ENCODE measurements around the gene TMEM25. TPM values are rescaled to one million over a fixed set of nuclear protein-coding genes. Genes with fewer than 3 reads are reported as not detected.
"Not testable (repeated sequence)": the region's sequence is repeated elsewhere in the genome, so short reads cannot be mapped to it uniquely, and the experiment has no call there.

Gene TMEM25
- total RNA-seq, 3 donors from 2014 or later = 10.1 to 13.8 (median 12.9) TPM

DNA sequence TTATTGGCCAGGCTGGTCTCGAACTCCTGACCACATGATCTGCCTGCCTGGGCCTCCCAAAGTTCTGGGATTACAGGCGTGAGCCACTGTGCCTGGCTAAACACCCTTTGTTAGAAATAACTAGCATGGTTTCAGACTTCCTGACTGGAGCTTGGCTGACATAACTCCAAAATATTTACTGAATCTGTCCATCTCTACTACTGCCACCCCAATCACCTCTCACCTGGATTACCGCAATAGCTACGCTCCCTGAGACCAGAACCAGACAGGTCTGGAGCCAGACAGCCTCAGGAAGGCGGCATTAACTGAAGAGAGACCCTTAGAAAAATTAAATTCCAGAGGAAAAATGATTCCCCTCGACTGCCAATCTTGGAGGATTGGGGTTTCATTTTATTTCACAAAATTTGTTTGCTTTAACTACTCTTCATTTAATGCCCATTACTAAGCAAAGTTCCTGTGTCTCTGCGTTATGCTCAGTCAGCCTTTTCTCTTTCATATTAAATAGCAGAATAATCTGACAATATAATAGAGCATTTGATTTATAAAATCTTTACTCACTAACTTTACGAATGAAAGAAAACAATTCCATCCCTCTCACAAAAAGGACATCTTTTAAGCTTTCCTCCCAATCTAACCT lies 13.1 kb downstream of the TMEM25 start:
- H3K27me3 Mint-ChIP-seq (ENCODE audit: low read depth) = no peaks in the 10 kb centered on the region
- ATAC-seq (no peak), DNase-seq (no peak)
- peaks cover 9% of the 10 kb centered on the region for H3K36me3 Mint-ChIP-seq (ENCODE audit: insufficient read depth)
- no peak overlapping the region for H3K4me3 Mint-ChIP-seq
- no peaks in the 10 kb centered on the region for H3K4me1 Mint-ChIP-seq (ENCODE audit: low read depth)
- no peaks in the 10 kb centered on the region for H3K9me3 Mint-ChIP-seq

DNA sequence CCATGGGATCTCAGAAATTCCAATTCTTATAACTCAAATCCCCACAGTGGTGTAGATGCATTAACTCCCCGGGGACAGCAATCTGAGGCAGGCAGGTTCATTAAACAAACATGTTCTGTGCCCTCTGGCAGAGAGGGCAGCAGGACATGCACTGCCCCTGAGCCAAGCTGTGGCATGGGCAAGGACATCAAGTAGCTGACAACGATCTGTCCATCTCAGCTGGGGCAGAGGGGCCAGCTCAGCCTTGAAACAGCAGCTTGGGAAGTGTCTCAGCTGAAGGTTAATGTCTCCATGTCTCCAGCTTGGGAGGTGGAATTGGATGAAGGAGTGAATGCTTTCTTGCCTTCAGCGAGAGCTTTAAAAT lies 13.6 kb downstream of the TMEM25 start:
- Mint-ChIP-seq H3K27me3 (ENCODE audit: low read depth) (no peaks in the 10 kb centered on the region), H3K36me3 (ENCODE audit: insufficient read depth) (peaks cover 9% of the 10 kb centered on the region), H3K9me3 (no peaks in the 10 kb centered on the region), H3K4me1 (ENCODE audit: low read depth) (no peaks in the 10 kb centered on the region), H3K4me3 (no peak overlapping the region)
- DNase-seq (no peak), ATAC-seq (no peak)

DNA sequence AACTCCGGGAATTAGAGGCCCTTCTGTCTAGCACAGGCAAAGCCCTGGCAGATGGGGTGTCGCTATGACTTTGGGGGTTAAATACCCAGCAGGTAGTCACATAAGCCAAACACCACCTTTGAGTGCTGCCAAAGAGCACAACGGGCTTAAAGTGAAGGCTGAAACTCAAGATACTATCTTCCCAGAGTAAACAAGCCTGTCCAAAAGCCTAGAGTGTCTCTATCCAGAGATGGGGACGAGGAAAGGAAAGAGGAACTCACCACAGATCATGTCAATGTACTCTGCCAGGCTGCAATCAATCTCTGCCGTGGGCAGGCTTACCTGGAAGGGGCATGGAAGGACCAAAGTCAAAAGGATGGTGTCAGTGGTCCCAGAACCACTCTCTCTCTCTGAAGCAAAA lies 14.5 kb downstream of the TMEM25 start:
- H3K4me3 Mint-ChIP-seq = no peak overlapping the region
- ATAC-seq (no peak), DNase-seq (no peak)
- H3K27me3 Mint-ChIP-seq (ENCODE audit: low read depth) = no peaks in the 10 kb centered on the region
- H3K4me1 Mint-ChIP-seq (ENCODE audit: low read depth) = no peaks in the 10 kb centered on the region
- peaks cover 9% of the 10 kb centered on the region for H3K36me3 Mint-ChIP-seq (ENCODE audit: insufficient read depth)
- no peaks in the 10 kb centered on the region for H3K9me3 Mint-ChIP-seq

DNA sequence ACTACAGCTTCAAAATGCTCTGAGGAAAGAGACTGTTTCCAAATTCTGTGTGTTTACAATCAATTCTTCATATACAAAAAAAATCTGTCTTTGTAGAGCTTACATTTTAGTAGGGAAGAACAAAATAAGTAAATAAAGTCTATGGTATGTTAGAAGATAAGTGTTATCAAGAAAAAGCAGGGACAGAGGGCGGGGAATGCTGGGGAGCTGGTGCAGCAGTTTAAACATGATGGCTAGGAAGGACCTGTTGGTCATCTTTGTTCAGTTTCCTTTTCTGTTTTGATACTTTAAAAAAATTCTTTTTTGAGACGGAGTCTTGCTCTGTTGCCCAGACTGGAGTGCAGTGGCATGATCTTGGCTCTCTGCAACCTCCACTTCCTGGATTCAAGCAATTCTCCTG lies 16.1 kb downstream of the TMEM25 start:
- no peak for DNase-seq
- Mint-ChIP-seq H3K9me3 (no peaks in the 10 kb centered on the region), H3K4me3 (no peak overlapping the region), H3K36me3 (ENCODE audit: insufficient read depth) (peaks cover 15% of the 10 kb centered on the region), H3K4me1 (ENCODE audit: low read depth) (no peaks in the 10 kb centered on the region), H3K27me3 (ENCODE audit: low read depth) (no peaks in the 10 kb centered on the region)
- no peak for ATAC-seq

DNA sequence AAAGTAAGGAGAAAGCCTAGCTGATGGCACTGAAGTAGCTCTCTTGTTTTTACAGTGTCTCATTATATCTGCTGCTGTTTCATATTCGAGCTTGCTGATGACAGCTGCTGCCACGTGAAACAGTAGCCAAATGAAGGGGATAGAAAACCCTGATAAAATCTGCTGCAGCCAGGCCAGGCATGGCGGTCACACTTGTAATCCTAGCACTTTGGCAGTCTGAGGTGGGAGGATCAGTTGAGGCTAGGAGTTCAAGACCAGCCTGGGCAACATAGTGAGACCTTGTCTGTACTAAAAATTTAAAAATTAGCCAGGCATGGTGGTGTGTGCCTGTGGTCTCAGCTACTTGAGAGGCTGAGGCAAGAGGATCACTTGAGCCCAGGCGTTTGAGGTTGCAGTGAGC lies 21.3 kb downstream of the TMEM25 start:
- Mint-ChIP-seq H3K9me3 (no peaks in the 10 kb centered on the region), H3K36me3 (ENCODE audit: insufficient read depth) (peaks cover 28% of the 10 kb centered on the region), H3K4me1 (ENCODE audit: low read depth) (no peaks in the 10 kb centered on the region), H3K4me3 (no peak overlapping the region), H3K27me3 (ENCODE audit: low read depth) (no peaks in the 10 kb centered on the region)
- no peak for DNase-seq
- no peak for ATAC-seq

DNA sequence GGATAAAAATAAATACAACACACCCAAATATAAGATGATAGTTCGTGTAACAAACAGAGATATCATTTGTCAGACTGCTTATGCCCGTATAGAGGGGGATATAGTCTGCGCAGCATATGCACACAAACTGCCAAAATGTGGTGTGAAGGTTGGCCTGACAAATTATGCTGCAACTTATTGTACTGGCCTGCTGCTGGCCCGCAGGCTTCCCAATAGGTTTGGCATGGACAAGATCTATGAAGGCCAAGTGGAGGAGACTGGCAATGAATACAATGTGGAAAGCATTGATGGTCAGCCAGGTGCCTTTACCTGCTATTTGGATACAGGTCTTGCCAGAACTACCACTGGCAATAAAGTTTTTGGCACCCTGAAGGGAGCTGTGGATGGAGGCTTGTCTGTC lies 29.8 kb downstream of the TMEM25 start:
- ATAC-seq = no peak
- peaks cover 12% of the 10 kb centered on the region for H3K4me1 Mint-ChIP-seq (ENCODE audit: low read depth)
- H3K4me3 Mint-ChIP-seq = no peak overlapping the region

DNA sequence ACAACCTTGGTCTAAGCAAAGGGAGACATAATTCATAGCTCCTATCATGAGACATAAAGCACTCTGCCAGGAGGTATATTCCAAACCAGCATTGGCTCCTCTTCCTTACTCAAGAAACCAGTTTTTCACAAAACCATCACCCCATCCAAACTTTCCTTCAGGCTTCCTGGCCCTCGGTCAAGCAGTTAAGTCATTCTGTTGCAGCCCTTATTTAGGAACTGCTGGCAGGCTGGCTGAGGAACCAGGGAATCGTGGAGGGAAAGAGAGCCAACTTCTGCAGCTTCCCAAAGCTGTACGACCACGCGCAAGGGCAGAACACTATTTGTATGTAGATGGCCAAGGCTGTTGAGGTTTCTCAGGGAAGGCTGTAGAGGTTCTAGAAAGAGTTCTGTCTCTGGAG lies 34.1 kb downstream of the TMEM25 start:
- Mint-ChIP-seq H3K9me3 (no peaks in the 10 kb centered on the region), H3K4me3 (peak overlapping the region; percentile 93), H3K36me3 (ENCODE audit: insufficient read depth) (peaks cover 3% of the 10 kb centered on the region), H3K4me1 (ENCODE audit: low read depth) (peaks cover 13% of the 10 kb centered on the region), H3K27me3 (ENCODE audit: low read depth) (no peaks in the 10 kb centered on the region)
- DNase-seq (no peak), ATAC-seq (no peak)

More for the DNA sequence above, 29.8 kb downstream of the TMEM25 start:
- no peak for DNase-seq
- Mint-ChIP-seq H3K27me3 (ENCODE audit: low read depth) (no peaks in the 10 kb centered on the region), H3K36me3 (ENCODE audit: insufficient read depth) (peaks cover 12% of the 10 kb centered on the region), H3K9me3 (no peaks in the 10 kb centered on the region)

DNA sequence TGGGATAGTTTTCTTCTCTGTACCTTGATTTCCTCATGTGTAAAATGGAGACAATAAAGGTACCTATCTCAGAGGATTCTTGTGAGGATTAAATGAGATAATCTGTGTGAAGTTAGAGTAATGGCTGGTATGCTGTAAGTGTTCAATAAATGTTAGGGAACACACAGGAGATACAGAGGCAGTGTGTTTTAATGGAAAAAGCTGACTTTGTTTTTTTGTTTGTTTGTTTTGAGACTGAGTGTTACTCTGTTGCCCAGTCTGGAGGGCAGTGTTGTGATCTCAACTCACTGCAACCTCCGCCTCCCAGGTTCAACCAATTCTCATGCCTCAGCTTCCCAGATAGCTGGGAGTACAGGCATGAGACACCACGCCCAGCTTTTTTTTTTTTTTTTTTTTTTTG lies 38.7 kb downstream of the TMEM25 start:
- ATAC-seq = no peak
- Mint-ChIP-seq H3K9me3 (no peaks in the 10 kb centered on the region), H3K36me3 (ENCODE audit: insufficient read depth) (peaks cover 2% of the 10 kb centered on the region), H3K4me3 (no peak overlapping the region), H3K4me1 (ENCODE audit: low read depth) (peaks cover 36% of the 10 kb centered on the region), H3K27me3 (ENCODE audit: low read depth) (no peaks in the 10 kb centered on the region)
- DNase-seq = no peak

DNA sequence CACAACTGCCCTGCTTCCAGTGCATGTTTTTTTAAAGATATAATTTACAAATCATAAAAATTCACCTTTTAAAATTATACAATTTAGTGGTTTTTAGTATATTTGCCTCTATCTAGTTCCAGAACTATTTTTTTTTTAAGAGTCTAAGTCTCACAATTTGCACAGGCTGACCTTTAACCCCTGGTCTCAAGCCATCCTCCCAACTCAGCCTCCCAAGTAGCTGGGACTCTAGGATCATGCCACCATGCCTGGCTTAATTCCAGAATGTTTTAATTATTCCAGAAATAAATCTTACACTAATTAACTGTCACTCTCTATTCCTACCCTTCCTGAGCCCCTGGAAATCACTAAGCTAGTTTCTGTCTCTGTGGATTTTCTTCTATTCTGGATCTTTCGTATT lies 39.8 kb downstream of the TMEM25 start:
- DNase-seq (no peak), ATAC-seq (no peak)
- H3K36me3 Mint-ChIP-seq (ENCODE audit: insufficient read depth) = peaks cover 3% of the 10 kb centered on the region
- H3K4me3 Mint-ChIP-seq = no peak overlapping the region
- H3K27me3 Mint-ChIP-seq (ENCODE audit: low read depth) = no peaks in the 10 kb centered on the region
- no peaks in the 10 kb centered on the region for H3K9me3 Mint-ChIP-seq
- peaks cover 40% of the 10 kb centered on the region for H3K4me1 Mint-ChIP-seq (ENCODE audit: low read depth)

DNA sequence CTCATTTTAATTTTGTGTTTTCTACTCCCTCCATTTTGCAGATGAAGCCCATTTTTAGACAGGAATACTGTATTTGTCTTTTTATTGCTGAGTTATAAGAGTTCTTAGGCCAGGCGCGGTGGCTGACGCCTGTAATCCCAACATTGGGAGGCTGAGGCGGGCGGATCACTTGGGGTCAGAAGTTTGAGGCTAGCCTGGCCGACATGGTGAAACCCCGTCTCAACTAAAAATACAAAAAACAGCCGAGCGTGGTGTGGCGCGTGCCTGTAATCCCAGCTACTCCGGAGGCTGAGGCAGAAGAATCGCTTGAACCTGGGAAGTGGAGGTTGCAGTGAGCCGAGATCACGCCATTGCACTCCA lies 40.7 kb downstream of the TMEM25 start:
- peaks cover 44% of the 10 kb centered on the region for H3K4me1 Mint-ChIP-seq (ENCODE audit: low read depth)
- H3K4me3 Mint-ChIP-seq = peak overlapping the region; percentile 98
- H3K27me3 Mint-ChIP-seq (ENCODE audit: low read depth); DNase-seq; H3K9me3 Mint-ChIP-seq; ATAC-seq; H3K36me3 Mint-ChIP-seq (ENCODE audit: insufficient read depth): not testable (repeated sequence)

DNA sequence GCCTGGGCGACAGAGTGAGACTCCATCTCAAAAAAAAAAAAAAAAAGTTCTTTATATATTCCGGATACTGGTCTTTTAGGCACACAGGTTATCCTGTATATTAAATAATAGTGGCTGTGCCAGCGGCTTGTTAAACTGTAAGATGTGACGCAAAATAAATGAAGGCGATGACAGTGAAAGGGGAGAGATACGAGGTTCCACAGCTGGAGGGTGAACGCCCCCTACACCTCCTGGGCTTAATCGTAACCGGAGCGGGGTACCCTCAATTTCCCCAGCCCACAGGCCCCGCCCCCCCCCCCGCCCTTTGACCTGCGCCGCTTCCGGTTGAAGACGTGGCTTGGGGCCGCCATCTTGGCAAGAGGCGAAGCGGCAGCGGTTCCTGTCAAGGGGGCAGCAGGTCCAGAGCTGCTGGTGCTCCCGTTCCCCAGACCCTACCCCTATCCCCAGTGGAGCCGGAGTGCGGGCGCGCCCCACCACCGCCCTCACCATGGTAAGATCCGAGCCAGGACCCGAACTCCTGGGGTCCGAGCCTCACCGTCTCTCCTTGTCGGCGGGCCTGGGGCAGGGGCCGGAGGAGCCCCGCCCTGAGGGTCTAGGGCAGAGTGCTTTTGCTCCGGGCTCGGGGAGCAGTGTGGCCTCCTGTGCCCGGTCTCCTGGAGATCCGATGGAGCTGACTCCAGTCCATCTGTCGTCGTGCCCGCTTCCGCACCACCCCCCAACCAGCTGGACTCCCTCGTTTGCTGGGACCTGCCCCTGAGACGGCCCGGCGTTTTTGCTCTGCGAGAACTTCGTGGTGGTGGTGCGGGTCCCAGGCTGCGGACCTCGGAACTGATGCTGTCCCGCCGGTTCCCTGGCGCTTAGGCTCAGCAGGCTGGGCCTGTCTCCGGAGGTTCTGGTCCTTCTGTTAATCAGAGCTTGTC lies 41.3 kb downstream of the TMEM25 start, which contains the start of gene ARCN1:
ARCN1 (plus strand) TSS at position 349 of the 920 bp plus-strand sequence; CDS start at position 488, 139 bp downstream.
- Mint-ChIP-seq H3K4me3 (peak within 1 kb of the TSS; percentile 98), H3K4me1 (ENCODE audit: low read depth) (peaks cover 49% of the 10 kb centered on the region), H3K9me3 (no peaks in the 10 kb centered on the region), H3K27me3 (ENCODE audit: low read depth) (no peaks in the 10 kb centered on the region), H3K36me3 (ENCODE audit: insufficient read depth) (peaks cover 8% of the 10 kb centered on the region)
- DNase-seq (peak; percentile 66), ATAC-seq (peak; percentile 83 to 88)

DNA sequence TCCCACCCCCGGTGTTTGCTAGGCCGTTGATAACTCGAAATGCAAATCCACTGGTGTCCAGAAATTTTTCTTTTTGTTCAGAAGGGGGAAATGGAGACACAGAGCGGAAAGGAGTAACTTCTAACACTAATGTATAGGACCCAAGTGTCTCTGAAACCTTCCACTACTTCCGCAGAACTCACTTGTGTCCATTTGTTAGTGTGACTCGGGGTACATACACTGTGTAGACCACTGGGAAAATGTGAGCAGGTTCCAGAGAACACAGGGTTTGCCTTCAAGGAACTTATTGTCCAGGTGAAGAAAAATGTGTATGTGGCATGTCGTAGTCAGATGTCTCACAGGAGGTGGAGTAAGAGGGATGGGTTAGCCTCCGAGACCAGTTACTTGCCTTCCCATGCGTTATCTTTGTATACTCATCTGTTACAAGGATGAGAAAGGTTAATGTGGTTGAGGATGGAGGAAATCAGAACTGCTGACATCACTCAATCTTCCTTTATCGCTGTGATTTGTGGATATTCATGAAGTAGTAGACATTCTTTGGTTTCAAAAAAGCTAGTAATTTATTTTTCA lies 42.1 kb downstream of the TMEM25 start:
- H3K9me3 Mint-ChIP-seq = no peaks in the 10 kb centered on the region
- peak; percentile 63 to 77 for ATAC-seq

DNA sequence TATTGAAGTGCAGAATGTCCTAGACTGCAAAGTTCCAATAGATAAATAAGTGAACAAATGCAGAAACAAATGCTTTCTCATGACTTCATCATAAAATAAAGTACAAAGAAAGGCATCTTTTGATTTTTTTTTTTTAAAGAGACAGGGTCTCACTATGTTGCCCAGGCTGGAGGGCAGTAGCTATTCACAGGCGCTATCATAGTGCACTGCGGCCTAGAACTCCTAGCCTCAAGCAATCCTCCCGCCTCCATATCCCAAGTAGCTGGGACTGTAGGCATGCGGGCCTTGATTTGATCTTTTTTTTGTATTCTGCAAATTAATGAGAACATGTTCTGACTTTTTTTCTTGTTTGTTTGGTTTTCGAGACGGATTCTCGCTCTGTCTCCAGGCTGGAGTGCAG lies 43.6 kb downstream of the TMEM25 start:
- H3K27me3 Mint-ChIP-seq (ENCODE audit: low read depth) = no peaks in the 10 kb centered on the region
- DNase-seq = no peak
- H3K4me3 Mint-ChIP-seq = peak overlapping the region; percentile 65
- peaks cover 12% of the 10 kb centered on the region for H3K36me3 Mint-ChIP-seq (ENCODE audit: insufficient read depth)
- no peak for ATAC-seq
- no peaks in the 10 kb centered on the region for H3K9me3 Mint-ChIP-seq
- peaks cover 64% of the 10 kb centered on the region for H3K4me1 Mint-ChIP-seq (ENCODE audit: low read depth)

More for the DNA sequence above, 42.1 kb downstream of the TMEM25 start:
- peak overlapping the region; percentile 98 for H3K4me3 Mint-ChIP-seq
- H3K36me3 Mint-ChIP-seq (ENCODE audit: insufficient read depth) = peaks cover 12% of the 10 kb centered on the region
- no peak for DNase-seq
- no peaks in the 10 kb centered on the region for H3K27me3 Mint-ChIP-seq (ENCODE audit: low read depth)
- peaks cover 54% of the 10 kb centered on the region for H3K4me1 Mint-ChIP-seq (ENCODE audit: low read depth)

DNA sequence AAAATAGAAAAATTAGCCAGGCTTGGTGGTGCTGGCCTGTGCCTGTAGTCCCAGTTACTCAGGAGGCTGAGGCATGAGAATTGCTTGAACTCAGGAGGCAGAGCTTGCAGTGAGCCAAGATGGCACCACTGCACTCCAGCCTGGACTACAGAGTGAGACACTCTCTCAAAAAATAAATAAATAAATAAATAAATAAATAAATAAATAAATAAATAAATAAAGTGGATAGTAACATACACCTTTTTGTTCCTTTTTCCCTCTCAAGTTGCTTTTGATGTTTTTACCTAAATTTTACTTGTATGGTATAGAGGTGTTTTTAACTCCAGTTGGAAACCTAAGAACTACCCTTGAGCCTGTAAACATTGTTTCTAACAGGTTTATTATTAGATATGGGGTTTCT lies 47.0 kb downstream of the TMEM25 start:
- Mint-ChIP-seq H3K36me3 (ENCODE audit: insufficient read depth) (peaks cover 15% of the 10 kb centered on the region), H3K4me1 (ENCODE audit: low read depth) (peaks cover 53% of the 10 kb centered on the region)
- not testable (repeated sequence) for DNase-seq; ATAC-seq; H3K9me3 Mint-ChIP-seq; H3K27me3 Mint-ChIP-seq (ENCODE audit: low read depth); H3K4me3 Mint-ChIP-seq
